ENCODE data around the gene TNFAIP6.
"Not testable (repeated sequence)": the region's sequence is repeated elsewhere in the genome, so short reads cannot be mapped to it uniquely, and the experiment has no call there.

The TNFAIP6 gene, protein sequence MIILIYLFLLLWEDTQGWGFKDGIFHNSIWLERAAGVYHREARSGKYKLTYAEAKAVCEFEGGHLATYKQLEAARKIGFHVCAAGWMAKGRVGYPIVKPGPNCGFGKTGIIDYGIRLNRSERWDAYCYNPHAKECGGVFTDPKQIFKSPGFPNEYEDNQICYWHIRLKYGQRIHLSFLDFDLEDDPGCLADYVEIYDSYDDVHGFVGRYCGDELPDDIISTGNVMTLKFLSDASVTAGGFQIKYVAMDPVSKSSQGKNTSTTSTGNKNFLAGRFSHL

GRCh38 chr2:151357359-151357758 is at the start of gene TNFAIP6:
Gene TNFAIP6, plus strand, starts transcription at chr2:151357592. Its CDS starts 75 bp downstream, at chr2:151357667.
- DNase-seq = no peak

- not testable (repeated sequence) for DNase-seq
These were observed 47.1 kb upstream of the TNFAIP6 start for GRCh38 chr2:151310313-151310712.

DNA sequence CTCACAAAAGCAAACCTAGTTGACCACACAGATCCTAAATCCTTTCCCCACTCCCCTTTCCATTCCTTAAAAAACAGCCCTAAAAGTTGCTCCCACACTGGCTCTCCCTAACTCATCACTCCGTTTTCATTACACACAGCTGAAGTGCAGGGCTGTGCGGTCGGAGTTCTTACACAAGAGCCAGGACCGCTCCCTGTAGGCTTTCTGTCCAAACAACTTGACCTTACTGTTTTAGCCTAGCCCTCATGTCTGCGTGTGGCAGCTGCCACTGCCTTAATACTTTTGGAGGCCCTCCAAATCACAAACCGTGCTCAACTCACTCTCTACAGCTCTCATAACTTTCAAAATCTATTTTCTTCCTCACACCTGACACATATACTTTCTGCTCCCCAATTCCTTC is 45.0 kb upstream of the TNFAIP6 start:
- DNase-seq = not testable (repeated sequence)

DNA sequence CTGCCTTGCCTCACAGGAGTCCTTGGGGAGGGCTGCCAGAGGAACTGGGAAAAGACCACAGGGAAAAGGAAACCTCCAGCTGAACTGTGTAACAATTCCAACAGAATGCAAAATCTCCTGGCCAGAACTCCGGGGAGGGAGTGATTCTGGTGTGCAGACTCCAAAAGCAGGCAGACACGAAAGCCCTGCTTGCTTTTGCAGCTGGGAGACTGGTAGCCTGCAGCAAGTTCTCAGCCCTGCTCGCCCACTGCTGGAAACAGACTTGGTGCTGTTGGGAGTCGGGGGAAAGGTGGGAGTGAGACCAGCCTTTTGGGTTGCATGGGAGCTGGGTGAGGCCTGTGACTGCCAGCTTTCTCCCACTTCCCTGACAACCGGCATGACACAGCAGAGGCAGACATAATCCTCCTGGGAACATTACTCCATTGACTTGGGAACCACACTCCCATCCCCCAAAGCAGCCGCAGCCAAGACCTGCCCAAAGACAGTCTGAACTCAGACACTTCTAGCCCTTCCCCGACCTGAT is 42.0 kb upstream of the TNFAIP6 start:
- no peak for DNase-seq

DNA sequence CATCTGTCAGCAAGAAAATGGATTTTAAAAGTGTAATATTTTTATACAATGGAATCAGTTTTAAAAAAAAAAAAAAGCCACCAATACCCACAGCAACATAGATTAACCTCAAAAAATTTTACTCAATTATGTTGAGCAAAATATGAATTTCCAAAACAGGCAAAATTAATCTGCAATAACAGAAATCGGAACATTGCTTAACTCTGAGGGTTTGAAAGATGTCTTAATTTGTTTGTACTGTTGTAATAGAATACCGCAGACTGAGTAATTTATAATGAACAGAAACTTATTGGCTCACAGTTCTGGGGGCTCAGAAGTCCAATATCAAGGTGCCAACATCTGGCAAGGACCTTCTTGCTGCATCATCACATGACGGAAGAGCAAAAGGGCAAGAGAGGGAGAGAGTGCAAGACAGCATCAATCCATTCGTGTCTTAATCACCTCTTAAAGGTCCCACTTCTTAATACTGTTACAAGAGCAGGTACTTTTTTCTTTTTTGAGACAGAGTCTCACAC is 31.8 kb upstream of the TNFAIP6 start:
- DNase-seq = no peak

GRCh38 chr2:151326554-151326953 is 30.8 kb upstream of the TNFAIP6 start:
- DNase-seq = no peak

DNA sequence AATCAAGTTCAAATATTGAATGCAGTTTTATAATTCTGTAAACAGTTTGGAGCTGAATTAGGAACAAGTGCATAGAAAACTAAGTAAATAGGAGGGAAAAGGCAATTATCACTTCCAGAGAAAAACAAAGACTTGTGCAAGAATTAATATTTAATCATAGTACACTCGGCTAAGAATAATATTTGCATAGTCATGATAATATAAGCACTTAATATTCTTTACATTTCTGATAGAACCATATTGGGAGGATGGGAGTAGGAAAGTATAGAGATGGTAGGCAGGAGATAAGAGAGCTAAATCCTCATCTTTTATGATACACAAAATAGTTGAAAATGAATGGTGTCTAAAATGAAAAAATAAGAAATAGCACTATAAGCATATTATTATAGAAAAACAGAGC is 27.4 kb upstream of the TNFAIP6 start:
- DNase-seq = no peak

- no peak for DNase-seq
These were observed 24.3 kb upstream of the TNFAIP6 start for GRCh38 chr2:151333083-151333482.

DNA sequence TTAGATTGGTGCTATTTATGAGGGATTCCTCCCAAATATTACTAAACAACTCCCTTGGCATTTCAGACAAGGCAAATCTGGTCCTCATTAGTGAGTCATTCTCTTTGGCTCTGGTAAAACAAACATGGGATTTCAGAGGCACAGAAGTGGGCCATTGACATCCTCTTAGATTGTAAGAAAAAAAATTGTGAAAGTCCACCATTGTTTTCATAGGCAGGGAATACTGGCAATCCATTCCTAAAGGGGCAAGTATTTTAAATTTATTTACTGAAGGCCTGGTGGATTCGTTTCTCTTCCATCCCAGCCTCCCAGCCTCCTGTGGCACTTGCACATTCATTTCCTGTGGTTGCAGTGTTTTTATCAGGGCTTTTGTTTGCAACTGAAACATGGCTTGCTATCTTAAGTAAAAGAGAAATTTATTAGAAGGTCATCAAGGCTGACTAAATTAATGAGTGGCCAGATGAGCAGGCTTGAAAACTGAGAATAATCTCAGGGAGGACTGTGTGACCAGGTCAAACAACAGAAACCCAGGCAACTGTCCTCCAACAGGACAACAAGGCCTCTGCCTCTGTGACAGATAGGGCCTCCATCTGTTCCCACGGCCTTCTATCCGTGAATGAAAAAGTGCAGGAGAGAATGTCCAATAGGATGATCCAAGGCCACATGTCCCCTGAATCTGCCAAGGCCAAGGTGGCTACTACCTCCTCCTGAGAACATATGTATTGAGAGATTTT is 23.1 kb upstream of the TNFAIP6 start:
- DNase-seq = no peak

DNA sequence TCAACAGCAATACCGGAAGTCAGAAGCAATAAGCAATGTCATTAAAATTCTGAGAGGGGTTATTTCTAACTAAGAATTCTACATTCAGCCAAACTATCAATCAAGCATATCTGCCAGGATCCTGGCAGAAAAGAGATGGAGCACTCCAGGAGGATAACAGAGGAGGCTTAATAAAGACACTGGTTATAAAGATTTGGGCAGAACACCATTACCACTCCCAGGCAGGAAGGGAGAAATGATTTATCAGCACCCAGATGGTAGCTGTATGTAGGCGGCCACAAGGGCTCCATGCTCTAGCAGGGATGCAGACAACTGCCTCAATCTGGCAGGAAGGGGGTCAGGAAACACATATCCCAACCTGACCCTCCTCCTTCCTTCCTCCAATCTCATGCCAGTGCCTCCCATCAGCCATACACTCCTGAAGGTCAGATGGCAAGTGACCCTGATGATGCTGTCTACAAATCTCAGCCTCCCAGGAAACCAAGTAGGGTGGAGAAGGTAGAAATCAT is 20.5 kb upstream of the TNFAIP6 start:
- no peak for DNase-seq

DNA sequence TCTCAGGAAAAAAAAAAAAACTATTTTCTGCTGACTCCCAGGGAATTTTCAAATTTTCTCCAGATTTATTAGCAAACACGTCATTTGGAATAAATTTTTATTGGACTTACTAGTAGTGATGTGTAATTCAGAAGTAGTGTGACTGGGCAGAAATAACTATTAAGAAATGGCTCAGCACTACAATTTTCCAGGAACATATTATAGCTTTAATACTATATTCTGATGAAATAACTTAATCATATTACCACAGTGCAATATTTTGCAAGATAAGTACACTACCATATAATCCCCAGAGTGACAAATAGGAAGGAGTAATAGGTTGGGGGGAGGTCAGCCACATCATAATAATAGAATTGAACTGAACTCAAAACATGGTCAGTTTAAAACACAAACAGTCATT is 19.7 kb upstream of the TNFAIP6 start:
- DNase-seq = no peak

- no peak for DNase-seq
These were observed 19.3 kb upstream of the TNFAIP6 start for GRCh38 chr2:151338115-151338514.

- DNase-seq = no peak
These were observed 14.3 kb upstream of the TNFAIP6 start for GRCh38 chr2:151343073-151343472.

DNA sequence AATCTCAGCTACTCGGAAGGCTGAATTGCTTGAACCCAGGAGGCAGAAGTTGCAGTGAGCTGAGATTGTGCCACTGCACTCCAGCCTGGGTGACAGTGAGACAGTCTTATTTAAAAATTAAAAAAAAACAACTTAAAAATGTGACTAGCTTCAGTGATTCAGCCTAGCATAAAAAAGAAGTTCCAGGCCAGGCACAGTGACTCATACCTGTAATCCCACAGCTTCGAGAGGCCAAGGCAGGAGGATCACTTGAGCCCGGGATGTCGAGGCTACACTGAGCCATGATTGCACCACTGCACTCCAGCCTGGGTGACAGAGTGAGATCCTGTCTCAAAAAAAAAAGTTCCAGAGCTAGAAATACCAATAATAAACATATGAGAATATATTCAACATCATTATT is 13.2 kb upstream of the TNFAIP6 start:
- DNase-seq = not testable (repeated sequence)

GRCh38 chr2:151344906-151345305 is 12.5 kb upstream of the TNFAIP6 start:
- DNase-seq = no peak

DNA sequence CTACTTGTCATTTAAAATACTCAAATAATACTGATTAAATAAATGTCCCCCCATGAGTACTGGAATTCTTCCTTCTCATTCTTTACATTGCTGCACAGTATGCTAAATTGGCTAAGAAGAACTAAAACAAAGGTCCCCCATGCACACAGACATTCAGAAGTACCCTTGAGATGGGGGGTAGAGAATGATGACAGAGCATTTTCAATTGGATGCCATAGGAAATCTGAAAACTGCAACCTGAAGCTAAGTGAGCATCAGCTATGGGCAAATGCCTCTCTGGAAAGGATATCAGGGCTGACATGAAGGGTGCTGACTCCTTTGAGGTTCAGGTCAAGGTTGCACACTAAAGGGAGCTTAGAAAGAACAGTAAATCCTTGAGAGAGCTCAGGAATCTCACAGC is 10.1 kb upstream of the TNFAIP6 start:
- no peak for DNase-seq

DNA sequence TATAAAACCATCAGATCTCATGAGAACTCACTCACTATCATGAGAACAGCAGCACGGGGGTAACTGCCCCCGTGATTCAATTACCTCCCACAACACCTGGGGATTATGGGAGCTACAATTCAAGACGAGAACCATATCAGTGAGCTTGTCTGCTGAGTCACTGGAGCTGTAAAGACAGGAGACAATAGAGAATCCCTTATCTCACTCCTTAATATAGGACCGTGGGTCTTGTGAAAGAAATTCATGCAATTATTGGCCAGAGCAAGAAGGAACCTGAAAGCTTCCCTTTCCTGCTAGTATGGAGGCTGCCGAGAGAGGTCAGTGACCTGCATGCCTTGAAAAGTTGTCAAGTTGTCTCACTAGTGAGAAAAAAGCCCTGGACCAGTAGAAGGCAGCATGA is 9.5 kb upstream of the TNFAIP6 start:
- no peak for DNase-seq

DNA sequence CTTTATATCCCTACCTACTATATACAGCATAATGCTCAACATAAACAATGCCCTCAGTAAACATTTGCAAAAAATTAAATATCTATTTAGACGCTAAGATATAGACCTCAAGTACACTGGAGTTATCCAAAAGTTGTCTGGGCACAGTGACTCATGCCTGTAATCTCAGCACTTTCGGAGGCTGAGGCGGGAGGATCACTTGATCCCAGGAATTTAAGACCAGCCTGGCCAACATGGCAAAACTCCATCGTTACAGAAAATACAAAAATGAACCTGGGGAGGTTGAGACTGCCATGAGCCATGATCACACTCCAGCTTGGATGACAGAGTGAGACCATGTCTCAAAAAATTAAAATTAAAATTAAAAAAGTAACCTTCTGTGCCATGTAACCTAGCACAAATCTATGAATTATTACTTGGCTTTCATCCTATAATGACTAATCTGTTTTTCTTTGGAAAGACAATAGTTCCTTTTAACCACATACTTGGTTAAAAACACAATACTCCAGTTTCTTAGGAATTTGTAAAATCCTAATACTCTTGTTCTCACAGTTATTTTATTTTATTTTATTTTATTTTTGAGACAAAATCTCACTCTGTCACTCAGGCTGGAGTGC is 6.7 kb upstream of the TNFAIP6 start:
- DNase-seq = no peak

DNA sequence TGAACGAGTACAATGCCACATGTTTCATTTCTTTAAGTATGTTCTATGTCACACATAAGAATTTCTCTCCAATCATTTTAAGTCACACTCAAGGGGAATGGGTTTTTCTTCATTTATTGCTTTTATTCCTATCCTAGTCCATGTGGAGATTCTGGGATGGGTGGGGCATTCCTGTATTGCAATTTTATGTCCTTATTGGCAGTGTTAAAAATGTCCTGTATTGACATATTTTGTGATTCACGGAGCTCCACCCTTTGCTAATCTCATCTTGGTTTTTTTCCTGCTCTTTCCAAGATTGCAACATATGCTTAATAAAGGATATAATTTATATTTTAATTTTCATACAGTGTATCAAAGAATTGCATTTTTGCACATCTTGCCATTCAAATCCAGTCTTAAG is 3.4 kb upstream of the TNFAIP6 start:
- no peak for DNase-seq

- no peak for DNase-seq
These were observed 2.6 kb upstream of the TNFAIP6 start for GRCh38 chr2:151354807-151355206.

GRCh38 chr2:151358166-151358970 is 976 bp downstream of the TNFAIP6 start:
- DNase-seq = no peak

DNA sequence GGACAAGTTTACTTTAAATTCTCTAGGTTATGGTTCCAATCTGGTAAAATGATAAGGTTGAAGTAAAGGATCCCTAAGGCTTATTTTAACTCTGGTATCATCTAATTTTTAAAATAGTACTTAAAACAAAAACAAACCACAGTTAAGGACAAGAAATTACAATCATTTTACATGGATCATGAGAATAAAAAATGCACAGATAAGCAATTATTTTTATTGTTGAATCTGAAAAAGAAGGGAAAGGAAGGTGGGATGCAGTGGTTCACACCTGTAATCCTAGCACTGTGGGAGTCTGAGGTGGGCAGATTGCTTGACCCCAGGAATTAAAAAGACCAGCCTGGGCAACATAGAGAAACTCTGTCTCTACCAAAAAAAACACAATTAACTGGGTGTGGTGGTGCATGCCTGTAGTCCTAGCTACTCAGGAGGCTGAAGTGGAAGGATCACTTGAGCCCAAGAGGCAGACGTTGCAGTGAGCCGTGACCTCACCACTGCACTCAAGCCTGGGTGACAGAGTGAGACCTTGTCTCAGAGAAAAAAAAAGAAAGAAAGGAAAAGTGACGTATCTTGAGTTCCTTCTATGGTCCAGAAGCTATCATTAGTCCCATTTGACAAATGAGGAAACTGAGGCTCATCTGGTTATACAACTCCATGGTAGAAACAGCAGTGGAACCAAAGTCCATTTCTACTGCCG is 2.5 kb downstream of the TNFAIP6 start:
- no peak for DNase-seq

Data from NCI-H1417 treated with DMSO at 0.1 percent for 48 hours (cell line).